ENCODE measurements around the gene PLA1A. TPM values are rescaled to one million over a fixed set of nuclear protein-coding genes. Genes with fewer than 3 reads are reported as not detected.
"Not testable (repeated sequence)": the region's sequence is repeated elsewhere in the genome, so short reads cannot be mapped to it uniquely, and the experiment has no call there.

The PLA1A gene
- total and polyA plus RNA-seq, 12 donors: 0.55 to 19.3 (median 1.9) TPM

GRCh38 chr3:119560160-119560559 lies 37.5 kb upstream of the PLA1A start:
- no peaks in the 10 kb centered on the region for H3K27me3 ChIP-seq

GRCh38 chr3:119562307-119562961 lies 35.3 kb upstream of the PLA1A start:
- Histone ChIP-seq H3K27ac (peak overlapping the region in 1 of 10 donors; percentile 16), H3K27me3 (no peaks in the 10 kb centered on the region), H3K4me3 (no peak overlapping the region), H3K4me1 (peaks cover 0 to 16% (median 8%) of the 10 kb centered on the region in 9 donors), H3K9me3 (peaks cover 0 to 10% (median 0%) of the 10 kb centered on the region in 11 donors), H3K36me3 (no peaks in the 10 kb centered on the region)
- peak in 7 of 8 donors; percentile 57 to 85 (median 75) for ATAC-seq
- intact Hi-C loops (cut with DNase I): no loop called here
- WGBS, 2 donors: 37 to 47% methylated on average over 6 of the region's 6 CpGs
- TF ChIP-seq, protein P1, sequence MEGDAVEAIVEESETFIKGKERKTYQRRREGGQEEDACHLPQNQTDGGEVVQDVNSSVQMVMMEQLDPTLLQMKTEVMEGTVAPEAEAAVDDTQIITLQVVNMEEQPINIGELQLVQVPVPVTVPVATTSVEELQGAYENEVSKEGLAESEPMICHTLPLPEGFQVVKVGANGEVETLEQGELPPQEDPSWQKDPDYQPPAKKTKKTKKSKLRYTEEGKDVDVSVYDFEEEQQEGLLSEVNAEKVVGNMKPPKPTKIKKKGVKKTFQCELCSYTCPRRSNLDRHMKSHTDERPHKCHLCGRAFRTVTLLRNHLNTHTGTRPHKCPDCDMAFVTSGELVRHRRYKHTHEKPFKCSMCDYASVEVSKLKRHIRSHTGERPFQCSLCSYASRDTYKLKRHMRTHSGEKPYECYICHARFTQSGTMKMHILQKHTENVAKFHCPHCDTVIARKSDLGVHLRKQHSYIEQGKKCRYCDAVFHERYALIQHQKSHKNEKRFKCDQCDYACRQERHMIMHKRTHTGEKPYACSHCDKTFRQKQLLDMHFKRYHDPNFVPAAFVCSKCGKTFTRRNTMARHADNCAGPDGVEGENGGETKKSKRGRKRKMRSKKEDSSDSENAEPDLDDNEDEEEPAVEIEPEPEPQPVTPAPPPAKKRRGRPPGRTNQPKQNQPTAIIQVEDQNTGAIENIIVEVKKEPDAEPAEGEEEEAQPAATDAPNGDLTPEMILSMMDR (IDR thresholded peaks at IDR 0.05): no peak
- DNase-seq: no peak

More at GRCh38 chr3:119560160-119560559, 37.5 kb upstream of the PLA1A start:
- intact Hi-C loops (cut with DNase I): no loop called here
- DNase-seq (no peak), ATAC-seq (no peak)
- Histone ChIP-seq H3K36me3 (no peaks in the 10 kb centered on the region), H3K4me3 (no peak overlapping the region), H3K9me3 (peaks cover 0 to 10% (median 0%) of the 10 kb centered on the region in 11 donors), H3K4me1 (peaks cover 0 to 26% (median 8%) of the 10 kb centered on the region in 9 donors), H3K27ac (no peak overlapping the region)
- TF ChIP-seq, protein P1 (IDR thresholded peaks at IDR 0.05): no peak
- WGBS, 2 donors: 92 to 93% methylated on average over 5 of the region's 5 CpGs

DNA sequence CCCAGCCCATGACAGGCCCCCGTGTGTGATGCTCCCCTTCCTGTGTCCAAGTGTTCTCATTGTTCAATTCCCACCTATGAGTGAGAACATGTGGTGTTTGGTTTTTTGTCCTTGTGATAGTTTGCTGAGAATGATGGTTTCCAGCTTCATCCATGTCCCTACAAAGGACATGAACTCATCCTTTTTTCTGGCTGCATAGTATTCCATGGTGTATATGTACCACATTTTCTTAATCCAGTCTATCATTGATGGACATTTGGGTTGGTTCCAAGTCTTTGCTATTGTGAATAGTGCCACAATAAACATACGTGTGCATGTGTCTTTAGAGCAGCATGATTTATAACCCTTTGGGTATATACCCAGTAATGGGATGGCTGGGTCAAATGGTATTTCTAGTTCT lies 34.4 kb upstream of the PLA1A start:
- intact Hi-C loops (cut with DNase I); ATAC-seq: not testable (repeated sequence)

GRCh38 chr3:119569156-119569555 lies 28.5 kb upstream of the PLA1A start:
- Histone ChIP-seq H3K27ac (peak overlapping the region in 1 of 10 donors; percentile 88), H3K4me1 (peaks cover 0 to 30% (median 11%) of the 10 kb centered on the region in 9 donors), H3K4me3 (no peak overlapping the region), H3K27me3 (no peaks in the 10 kb centered on the region), H3K36me3 (no peaks in the 10 kb centered on the region), H3K9me3 (peaks cover 0 to 5% (median 0%) of the 10 kb centered on the region in 11 donors)
- 88 to 95% methylated on average over 4 of the region's 4 CpGs for WGBS, 2 donors
- no peak for ATAC-seq
- TF ChIP-seq, protein P1 (IDR thresholded peaks at IDR 0.05): no peak
- intact Hi-C loops (cut with DNase I): no loop called here
- no peak for DNase-seq

More for the DNA sequence above, 34.4 kb upstream of the PLA1A start:
- not testable (repeated sequence) for H3K27ac ChIP-seq, H3K36me3 ChIP-seq, H3K27me3 ChIP-seq, DNase-seq, H3K4me3 ChIP-seq
- peaks cover 0 to 16% (median 8%) of the 10 kb centered on the region in 9 donors for H3K4me1 ChIP-seq
- peaks cover 0 to 10% (median 0%) of the 10 kb centered on the region in 11 donors for H3K9me3 ChIP-seq
- WGBS, 2 donors: 85 to 100% methylated on average over 2 of the region's 2 CpGs

DNA sequence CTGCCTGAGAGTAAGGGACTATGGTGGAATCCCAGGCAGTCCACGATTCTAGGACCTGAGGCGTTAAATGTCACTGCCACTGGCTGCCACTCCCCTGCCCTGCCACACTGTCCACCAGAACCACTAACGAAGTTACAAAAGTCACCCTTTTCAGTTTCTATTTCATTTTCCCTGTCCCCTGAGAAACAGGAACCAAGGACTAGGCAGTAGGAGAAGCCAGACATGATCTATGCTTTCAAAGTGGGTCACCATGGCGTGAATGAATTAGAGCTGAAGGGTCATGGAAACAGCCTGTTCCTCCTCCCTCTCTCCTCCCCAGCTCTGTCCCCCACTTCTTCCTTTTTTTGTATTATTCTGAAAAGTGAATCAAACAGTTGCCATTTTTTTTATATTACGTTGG lies 27.5 kb upstream of the PLA1A start:
- H3K4me3 ChIP-seq: no peak overlapping the region
- ATAC-seq (peak in 7 of 8 donors; percentile 52 to 87 (median 59)), DNase-seq (no peak)
- WGBS, 2 donors: 84 to 89% methylated on average over 5 of the region's 5 CpGs
- peaks cover 0 to 30% (median 11%) of the 10 kb centered on the region in 9 donors for H3K4me1 ChIP-seq
- intact Hi-C loops (cut with DNase I): loop anchor here in 2 of 10 donors (2.0 to 10.0 kb wide), 2 partner anchors 45 to 105 kb away; no protein-coding TSS in a partner anchor
- peak overlapping the region in 8 of 10 donors; percentile 14 to 88 (median 60) for H3K27ac ChIP-seq
- no peaks in the 10 kb centered on the region for H3K9me3 ChIP-seq
- TF ChIP-seq, protein P1 (IDR thresholded peaks at IDR 0.05): no peak
- H3K36me3 ChIP-seq: no peaks in the 10 kb centered on the region
- H3K27me3 ChIP-seq: no peaks in the 10 kb centered on the region

Measured in heart right ventricle (tissue), 16 donors.